ENCODE results near the gene SELE. TPM values are rescaled to one million over a fixed set of nuclear protein-coding genes. Genes with fewer than 3 reads are reported as not detected.

The SELE gene
- total RNA-seq, 4 donors from 2014 or later = 2.2 to 62.8 (median 16.7) TPM

GRCh38 chr1:169741666-169742394 lies 8.0 kb upstream of the SELE start:
- ATAC-seq (ENCODE audit: low FRiP score) = no peak
- TF ChIP-seq CTCF (IDR thresholded peaks at IDR 0.05) = no peak
- DNase-seq (ENCODE audit: low spot score) = no peak

GRCh38 chr1:169739980-169740379 lies 6.1 kb upstream of the SELE start:
- no peak for TF ChIP-seq CTCF (IDR thresholded peaks at IDR 0.05)
- no peak for DNase-seq (ENCODE audit: low spot score)
- ATAC-seq (ENCODE audit: low FRiP score) = no peak

GRCh38 chr1:169731446-169731845 lies 2.4 kb downstream of the SELE start:
- DNase-seq (ENCODE audit: low spot score) (no peak), ATAC-seq (ENCODE audit: low FRiP score) (no peak)
- TF ChIP-seq CTCF (IDR thresholded peaks at IDR 0.05) = no peak

- ATAC-seq (ENCODE audit: low FRiP score) (no peak), DNase-seq (ENCODE audit: low spot score) (no peak)
- TF ChIP-seq CTCF (IDR thresholded peaks at IDR 0.05) = no peak
These were observed 3.9 kb downstream of the SELE start for GRCh38 chr1:169729991-169730390.

GRCh38 chr1:169727307-169727706 lies 6.6 kb downstream of the SELE start:
- no peak for ATAC-seq (ENCODE audit: low FRiP score)
- DNase-seq (ENCODE audit: low spot score) = no peak
- no peak for TF ChIP-seq CTCF (IDR thresholded peaks at IDR 0.05)

- TF ChIP-seq CTCF (IDR thresholded peaks at IDR 0.05) = no peak
- ATAC-seq (ENCODE audit: low FRiP score) (no peak), DNase-seq (ENCODE audit: low spot score) (no peak)
These were observed 7.0 kb downstream of the SELE start for GRCh38 chr1:169726851-169727250.

- ATAC-seq (ENCODE audit: low FRiP score) (no peak), DNase-seq (ENCODE audit: low spot score) (no peak)
- no peak for TF ChIP-seq CTCF (IDR thresholded peaks at IDR 0.05)
These were observed 7.9 kb downstream of the SELE start for GRCh38 chr1:169725930-169726329.
